Loucy (cell line): ENCODE measurements around the gene HMCES.
A peak's percentile ranks its signal among the peaks of the same experiment; 100 is the strongest.

Experiments
- H2AFZ ChIP-seq: fragments of 200-600 bp; sonication (generic); 2 replicates; pipeline ENCODE4 v1.6.0; 2016; ENCODE audit warnings: antibody characterized with exemption, mild to moderate bottlenecking, low read length, moderate library complexity
- H3F3A ChIP-seq: fragments of 200-600 bp; 2 replicates; pipeline ENCODE4 v1.6.0; 2016; ENCODE audit warnings: antibody characterized with exemption, low read depth, mild to moderate bottlenecking
- H3K27me3 ChIP-seq: fragments of 200-600 bp; sonication (generic); 2 replicates; pipeline ENCODE4 v1.6.1; 2014; ENCODE audit warnings: low read length, mild to moderate bottlenecking; ENCODE audit not compliant: insufficient read depth, poor library complexity, severe bottlenecking
- H3K36me3 ChIP-seq: fragments of 200-600 bp; sonication (generic); 2 replicates; pipeline ENCODE4 v1.6.1; 2016; ENCODE audit warnings: low read length; ENCODE audit not compliant: insufficient read depth
- H3K4me1 ChIP-seq: fragments of 200-600 bp; sonication (generic); 2 replicates; pipeline ENCODE4 v1.5.1; 2014; ENCODE audit warnings: low read length, mild to moderate bottlenecking; ENCODE audit not compliant: insufficient read depth, poor library complexity, severe bottlenecking
- H3K4me2 ChIP-seq: fragments of 200-600 bp; sonication (generic); 2 replicates; pipeline ENCODE4 v1.6.0; 2014; ENCODE audit warnings: antibody characterized with exemption, low read length, low read depth, mild to moderate bottlenecking; ENCODE audit not compliant: poor library complexity, severe bottlenecking
- H3K4me3 ChIP-seq: fragments of 200-600 bp; sonication (generic); 2 replicates; pipeline ENCODE4 v1.5.1; 2014; ENCODE audit warnings: low read length, mild to moderate bottlenecking, mixed read lengths; ENCODE audit not compliant: poor library complexity, severe bottlenecking
- H3K79me2 ChIP-seq: fragments of 200-600 bp; sonication (generic); 2 replicates; pipeline ENCODE4 v1.6.1; 2014; ENCODE audit warnings: low read length; ENCODE audit not compliant: insufficient read depth
- H3K9ac ChIP-seq: fragments of 200-600 bp; sonication (generic); 2 replicates; pipeline ENCODE4 v1.6.0; 2014; ENCODE audit warnings: mild to moderate bottlenecking, low read depth, low read length, moderate library complexity; ENCODE audit not compliant: poor library complexity, severe bottlenecking
- H3K9me2 ChIP-seq: fragments of 200-600 bp; sonication (generic); replicated peaks from 2 replicates; pipeline ENCODE4 v1.6.1; 2016; ENCODE audit warnings: low read depth, low read length, mixed read lengths
- H3K9me3 ChIP-seq: fragments of 200-600 bp; sonication (generic); 2 replicates; pipeline ENCODE4 v1.6.1; 2014; ENCODE audit warnings: mild to moderate bottlenecking, antibody characterized with exemption, low read length, low read depth; ENCODE audit not compliant: insufficient read depth
- H4K20me1 ChIP-seq: fragments of 200-600 bp; sonication (generic); 2 replicates; pipeline ENCODE4 v1.6.0; 2014; ENCODE audit warnings: antibody characterized with exemption, low read length, mild to moderate bottlenecking; ENCODE audit not compliant: insufficient read depth, poor library complexity, severe bottlenecking
- EZH2phosphoT487 ChIP-seq: fragments of 200-600 bp; IDR thresholded peaks from 2 replicates; pipeline ENCODE4 v1.6.1; 2018; ENCODE audit warnings: antibody characterized with exemption, mild to moderate bottlenecking, moderate library complexity, borderline replicate concordance
- TF ChIP-seq, protein P1 (sequence below): fragments of 200-600 bp; sonication (generic); conservative IDR thresholded peaks from 2 replicates; pipeline ENCODE4 v1.5.1; 2014; ENCODE audit warnings: mild to moderate bottlenecking, antibody characterized with exemption, low read length

HMCES gene

GRCh38 chr3:129246636-129247035, 32.0 kb upstream of the HMCES start:
- H3K27me3 ChIP-seq: no peaks in the 10 kb centered on the region
- no peak overlapping the region for H3K4me3 ChIP-seq
- H3K4me2 ChIP-seq: peak overlapping the region; percentile 12
- peaks cover 24% of the 10 kb centered on the region for H3K4me1 ChIP-seq
- no peaks in the 10 kb centered on the region for H3K9me3 ChIP-seq
- TF ChIP-seq, protein P1, sequence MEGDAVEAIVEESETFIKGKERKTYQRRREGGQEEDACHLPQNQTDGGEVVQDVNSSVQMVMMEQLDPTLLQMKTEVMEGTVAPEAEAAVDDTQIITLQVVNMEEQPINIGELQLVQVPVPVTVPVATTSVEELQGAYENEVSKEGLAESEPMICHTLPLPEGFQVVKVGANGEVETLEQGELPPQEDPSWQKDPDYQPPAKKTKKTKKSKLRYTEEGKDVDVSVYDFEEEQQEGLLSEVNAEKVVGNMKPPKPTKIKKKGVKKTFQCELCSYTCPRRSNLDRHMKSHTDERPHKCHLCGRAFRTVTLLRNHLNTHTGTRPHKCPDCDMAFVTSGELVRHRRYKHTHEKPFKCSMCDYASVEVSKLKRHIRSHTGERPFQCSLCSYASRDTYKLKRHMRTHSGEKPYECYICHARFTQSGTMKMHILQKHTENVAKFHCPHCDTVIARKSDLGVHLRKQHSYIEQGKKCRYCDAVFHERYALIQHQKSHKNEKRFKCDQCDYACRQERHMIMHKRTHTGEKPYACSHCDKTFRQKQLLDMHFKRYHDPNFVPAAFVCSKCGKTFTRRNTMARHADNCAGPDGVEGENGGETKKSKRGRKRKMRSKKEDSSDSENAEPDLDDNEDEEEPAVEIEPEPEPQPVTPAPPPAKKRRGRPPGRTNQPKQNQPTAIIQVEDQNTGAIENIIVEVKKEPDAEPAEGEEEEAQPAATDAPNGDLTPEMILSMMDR: no peak
- H3K9ac ChIP-seq: peak overlapping the region; percentile 31
- H2AFZ ChIP-seq: no peak overlapping the region
- H3K9me2 ChIP-seq: no peaks in the 10 kb centered on the region
- peaks cover 32% of the 10 kb centered on the region for H3K79me2 ChIP-seq
- H4K20me1 ChIP-seq: peaks cover 5% of the 10 kb centered on the region
- peaks cover 5% of the 10 kb centered on the region; the same call in 1 of the 2 replicates for H3F3A ChIP-seq
- no peaks in the 10 kb centered on the region for H3K36me3 ChIP-seq

DNA sequence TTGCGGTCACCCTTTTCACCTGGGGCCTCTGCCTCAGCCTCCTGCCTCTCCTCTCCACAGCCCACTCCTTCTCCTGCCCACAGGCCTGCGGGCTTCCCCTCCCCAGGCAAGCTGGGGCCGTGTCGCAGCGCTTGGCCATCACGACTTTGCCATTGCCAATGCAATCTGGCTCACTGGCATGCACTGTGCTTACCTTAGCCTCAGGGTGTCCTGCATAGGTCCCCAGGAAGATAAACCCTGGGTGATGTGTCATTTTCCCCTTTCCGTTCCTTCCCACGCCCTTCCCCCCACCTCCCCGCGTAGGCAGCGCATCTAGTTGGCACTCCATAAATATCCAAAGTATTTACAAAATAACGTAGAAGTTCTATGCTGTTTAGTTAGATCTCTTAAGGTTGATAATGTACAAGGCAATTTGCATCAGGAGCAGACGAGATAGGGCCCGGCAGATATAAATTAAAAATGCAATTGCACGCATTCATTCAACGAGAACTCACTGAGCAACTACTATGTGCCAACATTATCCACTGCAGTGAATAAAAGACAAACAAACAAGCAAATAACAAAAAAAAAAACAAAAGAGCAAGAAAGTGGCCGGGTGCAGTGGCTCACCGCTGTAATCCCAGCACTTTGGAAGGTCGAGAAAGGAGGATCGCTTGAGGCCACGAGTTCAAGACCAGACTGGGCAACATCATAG, 30.2 kb upstream of the HMCES start:
- H3K9ac ChIP-seq: peak overlapping the region; percentile 97
- peaks cover 29% of the 10 kb centered on the region for H3K4me1 ChIP-seq
- peaks cover 40% of the 10 kb centered on the region for H3K79me2 ChIP-seq

DNA sequence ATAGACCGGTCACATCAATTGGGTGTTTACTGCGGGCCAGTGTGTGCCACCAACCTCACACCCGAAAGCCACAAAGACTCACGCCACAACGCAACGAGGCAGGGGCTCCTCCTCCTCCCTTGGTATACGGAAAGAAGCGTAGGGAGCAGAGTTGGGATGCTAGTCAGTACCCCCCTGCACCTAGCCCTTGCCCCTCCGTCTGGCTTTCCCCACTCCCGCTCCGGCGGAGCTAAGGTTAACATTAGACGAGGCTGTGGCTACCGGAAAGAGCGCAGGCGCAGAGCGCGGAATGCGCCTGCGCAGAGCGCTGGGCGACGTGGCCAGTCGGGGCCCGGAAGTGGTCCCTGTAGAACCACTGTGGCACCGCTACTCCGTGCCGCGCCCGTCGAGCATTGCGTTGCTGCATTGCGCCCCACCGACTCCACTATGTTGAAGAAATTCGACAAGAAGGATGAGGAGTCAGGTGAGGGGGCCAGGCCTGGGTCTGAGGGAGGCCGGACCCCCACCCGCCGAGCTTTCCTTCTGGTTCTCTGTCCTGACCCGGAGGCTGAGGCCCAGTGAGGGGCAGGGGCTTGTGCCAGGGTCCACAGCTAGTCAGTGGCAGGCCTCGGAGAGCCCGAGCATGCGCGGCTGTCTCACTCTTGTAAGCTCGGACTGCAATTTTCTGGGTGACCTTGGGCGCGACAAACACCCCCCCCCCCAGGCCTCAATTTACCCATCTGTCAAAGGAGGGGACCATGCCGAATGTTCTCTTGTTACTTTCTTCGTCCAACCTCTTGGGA, 29.2 kb upstream of the HMCES start, which contains the start of gene COPG1:
Gene COPG1, plus strand, starts transcription at position 323 of the 782 bp plus-strand sequence. Its CDS starts 104 bp downstream, at position 427.
- peaks cover 29% of the 10 kb centered on the region for H3K4me1 ChIP-seq
- H3K36me3 ChIP-seq: peaks cover 16% of the 10 kb centered on the region; the same call in 1 of the 2 replicates
- H3K4me3 ChIP-seq: peak within 1 kb of the TSS; percentile 88
- TF ChIP-seq, protein P1: no peak
- no peak for TF ChIP-seq EZH2phosphoT487
- H4K20me1 ChIP-seq: peaks cover 9% of the 10 kb centered on the region
- H3K9ac ChIP-seq: peak within 1 kb of the TSS; percentile 97
- H3K9me2 ChIP-seq: no peaks in the 10 kb centered on the region
- peak within 1 kb of the TSS; percentile 97 for H3K4me2 ChIP-seq
- no peaks in the 10 kb centered on the region for H3K27me3 ChIP-seq
- peak within 1 kb of the TSS; percentile 77 for H2AFZ ChIP-seq
- no peaks in the 10 kb centered on the region for H3K9me3 ChIP-seq
- peaks cover 5% of the 10 kb centered on the region; the same call in 1 of the 2 replicates for H3F3A ChIP-seq
- H3K79me2 ChIP-seq: peaks cover 40% of the 10 kb centered on the region

More for the DNA sequence above, 30.2 kb upstream of the HMCES start:
- Histone ChIP-seq H3F3A (peaks cover 5% of the 10 kb centered on the region; the same call in 1 of the 2 replicates), H3K4me2 (peak overlapping the region; percentile 97), H3K36me3 (peaks cover 13% of the 10 kb centered on the region; the same call in 1 of the 2 replicates), H4K20me1 (peaks cover 9% of the 10 kb centered on the region), H3K9me3 (no peaks in the 10 kb centered on the region), H3K9me2 (no peaks in the 10 kb centered on the region), H3K4me3 (peak overlapping the region; percentile 88), H3K27me3 (no peaks in the 10 kb centered on the region), H2AFZ (peak overlapping the region; percentile 77; the same call in 1 of the 2 replicates)
- TF ChIP-seq, protein P1: no peak
- TF ChIP-seq EZH2phosphoT487: no peak
